GM18861 (cell line): ENCODE data around the gene AP1M1.

Source experiments
- ATAC-seq: cut with Tn5 transposase; IDR thresholded peaks from one replicate; pipeline ENCODE4 v1.9.1; 2021; ENCODE audit not compliant: unreplicated experiment

AP1M1 gene

GRCh38 chr19:16293118-16294091, 95.7 kb downstream of the AP1M1 start:
- ATAC-seq, result no peak

GRCh38 chr19:16295057-16295456, 97.3 kb downstream of the AP1M1 start:
- ATAC-seq, result no peak
